Stimulated activated CD8-positive, alpha-beta memory T cell treated with anti-CD3 and anti-CD28 coated beads, Interleukin-7, amount 100 ng/mL, for 1 hour (primary cell): ENCODE data around the gene MRPL1.
"Not testable (repeated sequence)": the region's sequence is repeated elsewhere in the genome, so short reads cannot be mapped to it uniquely, and the experiment has no call there.

Experiments
- DNase-seq, 2 donors: peaks; one replicate each; pipeline ENCODE4 v3.0.0-alpha.2; 2020; ENCODE audit warnings: low read depth in 2 of 2

Gene MRPL1

GRCh38 chr4:77913348-77913747, 50.7 kb downstream of the MRPL1 start:
- no peak for DNase-seq

- DNase-seq: no peak
Observed at GRCh38 chr4:77917075-77917474, 54.4 kb downstream of the MRPL1 start.

GRCh38 chr4:77917601-77918000, 55.0 kb downstream of the MRPL1 start:
- DNase-seq: no peak

GRCh38 chr4:77920371-77920770, 57.7 kb downstream of the MRPL1 start:
- no peak for DNase-seq

- no peak for DNase-seq
Observed at GRCh38 chr4:77921701-77922100, 59.1 kb downstream of the MRPL1 start.

GRCh38 chr4:77922158-77923094, 59.8 kb downstream of the MRPL1 start:
- DNase-seq: no peak

- no peak for DNase-seq
Observed at GRCh38 chr4:77927991-77928925, 65.6 kb downstream of the MRPL1 start.

- DNase-seq: no peak
Observed at GRCh38 chr4:77930154-77930639, 67.6 kb downstream of the MRPL1 start.

- DNase-seq: no peak
Observed at GRCh38 chr4:77930876-77931275, 68.2 kb downstream of the MRPL1 start.

- DNase-seq: no peak
Observed at GRCh38 chr4:77931452-77932135, 69.0 kb downstream of the MRPL1 start.

GRCh38 chr4:77938560-77938959, 75.9 kb downstream of the MRPL1 start:
- DNase-seq: no peak

- DNase-seq: not testable (repeated sequence)
Observed at GRCh38 chr4:77945929-77946328, 83.3 kb downstream of the MRPL1 start.

GRCh38 chr4:77950203-77950602, 87.6 kb downstream of the MRPL1 start:
- DNase-seq: no peak

- no peak for DNase-seq
Observed at GRCh38 chr4:77952457-77952856, 89.8 kb downstream of the MRPL1 start.

- no peak for DNase-seq
Observed at GRCh38 chr4:77954690-77955089, 92.1 kb downstream of the MRPL1 start.

GRCh38 chr4:77956917-77957316, 94.3 kb downstream of the MRPL1 start:
- no peak for DNase-seq

- DNase-seq: no peak
Observed at GRCh38 chr4:77958897-77959296, 96.3 kb downstream of the MRPL1 start.

- DNase-seq: no peak
Observed at GRCh38 chr4:77959566-77960338, 97.1 kb downstream of the MRPL1 start.

- DNase-seq: no peak
Observed at GRCh38 chr4:77960367-77960766, 97.7 kb downstream of the MRPL1 start.

- no peak for DNase-seq
Observed at GRCh38 chr4:77963004-77963403, 100.4 kb downstream of the MRPL1 start.

GRCh38 chr4:77973657-77974056, 111.0 kb downstream of the MRPL1 start:
- not testable (repeated sequence) for DNase-seq
